Fibroblast of pulmonary artery (primary cell): ENCODE data around the gene MSI2.

Experiments
- DNase-seq: peaks from one replicate; pipeline ENCODE4 v3.0.0-alpha.2; 2010; ENCODE audit warnings: low read depth
- H3K4me3 ChIP-seq: replicated peaks from 2 replicates; pipeline ENCODE4 v1.5.1; 2011; ENCODE audit warnings: low read depth, mild to moderate bottlenecking, control low read depth, low read length, moderate library complexity
- TF ChIP-seq, protein P1 (sequence below): IDR thresholded peaks from 2 replicates; pipeline ENCODE4 v1.5.1; 2011; ENCODE audit warnings: mild to moderate bottlenecking, control low read depth, low read length, inconsistent platforms; ENCODE audit errors: missing control alignments

The MSI2 gene

DNA sequence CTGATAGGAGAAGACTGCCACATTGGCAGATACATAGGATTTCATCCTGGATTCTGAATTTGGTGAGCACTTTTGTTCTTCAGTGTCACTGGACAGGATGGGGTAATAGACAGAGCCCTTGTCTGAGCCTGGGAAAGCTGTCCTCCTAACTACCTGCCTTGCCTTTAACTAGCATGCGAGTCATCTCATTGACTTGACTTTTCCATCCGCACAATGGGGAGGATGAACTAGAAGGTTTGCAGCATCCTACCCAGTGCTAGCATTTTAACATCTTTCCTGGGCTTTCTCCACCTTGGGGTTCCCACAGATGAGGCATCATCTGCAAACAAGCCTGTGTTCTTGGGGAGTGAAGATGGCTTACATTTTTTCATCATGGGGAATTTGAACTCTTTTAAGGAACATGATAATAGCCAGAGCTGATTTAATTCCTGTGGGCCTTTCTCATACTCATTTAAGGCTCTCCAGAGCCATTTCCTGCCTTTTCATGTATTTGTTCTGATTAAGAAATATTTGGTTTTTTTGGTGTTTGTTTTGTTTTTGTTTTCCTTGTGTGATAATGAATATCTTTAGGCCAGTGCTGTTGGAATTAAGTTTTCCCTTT, 139.5 kb downstream of the MSI2 start:
- no peak for DNase-seq
- TF ChIP-seq, protein P1, sequence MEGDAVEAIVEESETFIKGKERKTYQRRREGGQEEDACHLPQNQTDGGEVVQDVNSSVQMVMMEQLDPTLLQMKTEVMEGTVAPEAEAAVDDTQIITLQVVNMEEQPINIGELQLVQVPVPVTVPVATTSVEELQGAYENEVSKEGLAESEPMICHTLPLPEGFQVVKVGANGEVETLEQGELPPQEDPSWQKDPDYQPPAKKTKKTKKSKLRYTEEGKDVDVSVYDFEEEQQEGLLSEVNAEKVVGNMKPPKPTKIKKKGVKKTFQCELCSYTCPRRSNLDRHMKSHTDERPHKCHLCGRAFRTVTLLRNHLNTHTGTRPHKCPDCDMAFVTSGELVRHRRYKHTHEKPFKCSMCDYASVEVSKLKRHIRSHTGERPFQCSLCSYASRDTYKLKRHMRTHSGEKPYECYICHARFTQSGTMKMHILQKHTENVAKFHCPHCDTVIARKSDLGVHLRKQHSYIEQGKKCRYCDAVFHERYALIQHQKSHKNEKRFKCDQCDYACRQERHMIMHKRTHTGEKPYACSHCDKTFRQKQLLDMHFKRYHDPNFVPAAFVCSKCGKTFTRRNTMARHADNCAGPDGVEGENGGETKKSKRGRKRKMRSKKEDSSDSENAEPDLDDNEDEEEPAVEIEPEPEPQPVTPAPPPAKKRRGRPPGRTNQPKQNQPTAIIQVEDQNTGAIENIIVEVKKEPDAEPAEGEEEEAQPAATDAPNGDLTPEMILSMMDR, result no peak
- no peak overlapping the region for H3K4me3 ChIP-seq

DNA sequence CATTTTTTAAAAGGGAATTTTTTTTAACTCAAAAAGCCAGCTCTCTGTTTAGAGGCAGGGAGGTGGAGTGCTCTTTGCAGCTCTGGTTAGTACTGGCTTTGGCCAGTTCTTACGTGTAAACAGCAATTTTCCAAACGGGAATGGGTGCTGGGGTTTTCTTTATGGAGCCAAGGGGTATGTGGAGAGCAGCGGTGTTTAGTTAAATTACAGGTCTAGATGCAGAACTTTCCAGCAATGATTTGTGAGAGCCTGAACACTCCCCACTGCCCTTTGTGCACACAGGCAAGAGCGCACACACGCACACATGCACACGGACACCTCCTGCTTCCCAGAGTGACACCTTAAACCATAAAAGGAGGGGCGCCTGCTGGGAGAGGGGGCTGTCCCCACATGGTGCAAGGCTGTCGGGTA, 140.2 kb downstream of the MSI2 start:
- DNase-seq, result no peak
- no peak overlapping the region for H3K4me3 ChIP-seq
- TF ChIP-seq, protein P1, result no peak

DNA sequence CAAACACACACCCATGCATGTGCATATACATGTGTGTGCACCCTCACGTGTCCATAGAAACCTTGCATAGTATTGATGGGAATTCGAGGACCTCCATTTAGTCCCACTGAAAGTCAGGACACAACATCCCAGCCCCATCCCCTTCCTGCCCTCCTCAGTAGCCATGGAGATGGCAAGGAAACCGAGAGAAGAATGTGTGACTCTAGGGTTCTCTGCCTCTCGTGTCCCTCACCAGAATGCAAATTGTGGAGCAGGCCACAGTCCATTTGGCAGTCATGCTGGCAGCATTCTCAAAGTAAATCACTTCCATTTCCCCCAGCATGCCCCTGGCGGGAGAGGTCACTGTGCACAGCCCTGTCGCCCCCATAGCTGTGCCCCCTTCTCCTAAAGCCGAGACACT, 141.1 kb downstream of the MSI2 start:
- no peak overlapping the region for H3K4me3 ChIP-seq
- no peak for DNase-seq
- TF ChIP-seq, protein P1, result no peak

DNA sequence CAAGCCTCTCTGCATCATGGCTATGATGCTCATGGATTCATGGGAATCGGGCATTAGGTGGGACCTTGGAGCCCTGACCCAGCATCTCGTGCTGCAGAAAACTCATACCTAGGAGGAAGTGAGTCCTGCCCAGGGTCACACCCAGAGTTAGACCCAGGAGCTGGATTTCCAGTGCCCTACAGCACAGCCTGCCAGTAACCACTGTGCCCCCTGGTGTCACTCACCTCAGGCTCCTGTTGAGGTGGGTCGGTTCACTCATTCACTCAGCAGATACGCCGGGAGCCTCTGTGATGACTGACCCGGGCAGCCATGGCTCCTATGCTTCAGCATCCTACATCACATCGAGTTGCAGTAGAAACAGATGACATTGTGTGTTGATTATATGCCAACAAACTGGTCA, 143.4 kb downstream of the MSI2 start:
- DNase-seq, result no peak
- TF ChIP-seq, protein P1, result no peak
- H3K4me3 ChIP-seq, result no peak overlapping the region

DNA sequence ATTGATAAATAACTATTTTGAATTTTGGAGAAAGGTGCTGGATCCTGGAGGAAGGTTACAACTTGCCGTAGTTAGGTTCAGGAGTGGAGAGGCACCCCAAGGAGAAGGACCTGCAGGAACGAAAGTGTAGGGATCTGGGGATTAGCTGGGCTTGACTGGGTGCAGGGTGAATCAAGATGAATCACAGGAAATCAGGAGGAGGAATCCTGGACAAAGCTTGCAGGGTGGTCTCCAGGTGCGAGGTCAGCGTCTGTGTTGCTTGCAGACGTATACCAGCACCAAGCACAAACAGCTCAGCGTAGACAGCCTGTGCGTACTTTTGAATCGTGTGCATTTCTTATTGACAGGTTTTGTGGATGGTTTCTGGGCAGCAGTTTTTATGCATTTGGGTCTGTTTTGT, 144.3 kb downstream of the MSI2 start:
- DNase-seq, result no peak
- TF ChIP-seq, protein P1, result no peak
- no peak overlapping the region for H3K4me3 ChIP-seq

DNA sequence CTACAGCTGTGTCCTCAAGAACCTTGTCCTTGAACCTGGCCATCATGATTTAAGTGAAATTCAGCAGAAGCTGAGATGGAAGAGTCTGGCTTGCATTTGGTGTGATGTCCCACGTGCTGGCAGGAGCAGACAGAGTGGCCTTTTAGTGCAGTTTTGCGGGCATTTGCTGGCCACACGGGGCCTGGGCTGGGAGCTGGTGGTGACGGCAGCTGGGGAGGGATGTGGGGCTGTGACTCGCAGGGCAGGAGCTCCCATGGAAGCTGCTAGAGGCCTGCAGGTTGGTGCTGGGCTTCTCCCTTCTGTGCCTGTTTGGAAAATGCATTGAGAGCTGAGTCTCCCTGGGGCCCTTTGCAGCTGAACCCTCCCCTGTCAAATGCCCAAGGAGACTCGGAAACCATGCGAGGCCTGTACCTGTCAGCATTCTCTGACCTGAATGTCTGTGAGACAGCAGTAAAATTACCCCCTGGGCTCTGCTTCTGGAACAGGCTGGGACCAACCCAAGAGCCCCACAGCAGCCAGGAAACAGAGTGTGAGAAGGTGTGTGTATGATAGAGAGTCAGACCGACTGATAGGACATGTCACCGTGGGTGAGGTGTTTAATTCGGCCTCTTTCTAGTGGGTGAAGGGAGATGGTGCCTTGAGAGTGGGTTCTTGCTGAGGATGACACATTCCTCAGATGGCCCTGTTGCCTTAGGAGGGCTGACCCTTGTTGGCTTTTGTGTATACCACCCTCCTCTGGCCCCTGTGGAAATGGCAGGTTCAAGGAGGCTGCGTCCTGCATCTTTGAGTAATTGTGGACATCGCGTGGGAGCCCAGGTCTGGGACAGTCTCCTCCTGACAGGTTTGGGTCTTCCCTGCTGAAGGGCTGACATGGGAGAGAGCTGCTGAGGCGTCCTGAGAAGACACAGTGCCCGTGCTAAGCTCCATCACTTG, 145.5 kb downstream of the MSI2 start:
- TF ChIP-seq, protein P1, result no peak
- DNase-seq, result no peak

DNA sequence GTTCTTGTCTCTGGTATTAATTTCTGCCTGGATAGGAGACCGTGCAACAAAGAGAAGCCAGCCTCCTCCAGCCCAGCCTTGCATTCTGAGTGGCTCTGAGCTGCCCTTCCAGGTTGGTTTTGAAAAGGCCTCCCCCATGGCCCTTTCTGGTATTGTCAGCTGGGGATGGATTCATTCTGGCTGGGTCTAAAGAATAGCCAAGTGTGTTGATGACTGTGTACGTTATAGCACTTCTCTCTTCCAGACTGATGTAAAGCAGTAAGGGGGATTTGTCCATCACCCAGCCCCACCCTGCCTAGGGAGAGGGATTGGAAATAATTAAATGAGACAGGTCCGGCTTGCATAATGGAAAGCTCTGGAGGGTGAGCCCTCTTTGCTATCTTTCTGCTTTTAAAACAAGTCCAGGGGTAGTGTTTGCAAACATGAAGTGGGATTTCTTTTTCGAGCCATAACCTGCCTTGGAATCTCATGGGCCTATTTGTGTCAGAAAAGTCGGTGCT, 146.4 kb downstream of the MSI2 start:
- TF ChIP-seq, protein P1, result no peak
- H3K4me3 ChIP-seq, result no peak overlapping the region
- DNase-seq, result no peak

More for the DNA sequence above, 145.5 kb downstream of the MSI2 start:
- H3K4me3 ChIP-seq, result no peak overlapping the region
